GM21423 (cell line): ENCODE measurements around the gene ANKRD27.

Source experiments
- ATAC-seq: cut with Tn5 transposase; IDR thresholded peaks from one replicate; pipeline ENCODE4 v1.9.1; 2021; ENCODE audit warnings: mild to moderate bottlenecking, moderate library complexity; ENCODE audit not compliant: unreplicated experiment

Gene ANKRD27

GRCh38 chr19:32691291-32691951, 16.4 kb upstream of the ANKRD27 start, which contains the start of gene NUDT19:
NUDT19 (plus strand) TSS chr19:32691821; CDS start chr19:32691961, 140 bp downstream.
- peak; percentile 79 for ATAC-seq

- no peak for ATAC-seq
These were observed 13.3 kb upstream of the ANKRD27 start for GRCh38 chr19:32688311-32688710.

- ATAC-seq, result no peak
These were observed 12.7 kb upstream of the ANKRD27 start for GRCh38 chr19:32687681-32688080.

GRCh38 chr19:32686847-32687475, 12.0 kb upstream of the ANKRD27 start:
- ATAC-seq, result no peak

- no peak for ATAC-seq
These were observed 7.3 kb upstream of the ANKRD27 start for GRCh38 chr19:32682317-32682716.

GRCh38 chr19:32680986-32681385, 6.0 kb upstream of the ANKRD27 start:
- ATAC-seq, result no peak

DNA sequence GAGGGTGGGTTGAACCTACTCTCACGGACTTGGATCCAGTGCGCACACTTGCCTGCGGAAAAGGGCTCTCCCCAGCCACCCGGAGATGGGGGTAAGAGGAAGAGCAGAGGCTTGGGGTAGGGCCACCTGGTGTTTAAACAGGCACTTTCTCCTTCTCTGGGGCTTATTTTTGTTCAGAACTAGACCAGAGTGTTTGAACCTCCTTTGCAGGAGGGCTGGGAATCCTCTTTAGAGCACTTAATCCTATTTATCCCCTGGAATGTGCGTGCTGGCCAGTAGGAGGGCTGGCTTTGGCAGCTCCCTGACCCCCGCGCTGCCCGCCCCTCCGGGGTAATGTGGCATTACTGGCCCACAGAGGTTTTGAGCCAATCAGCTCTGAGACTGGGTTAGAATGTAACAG, 2.7 kb upstream of the ANKRD27 start:
- no peak for ATAC-seq

DNA sequence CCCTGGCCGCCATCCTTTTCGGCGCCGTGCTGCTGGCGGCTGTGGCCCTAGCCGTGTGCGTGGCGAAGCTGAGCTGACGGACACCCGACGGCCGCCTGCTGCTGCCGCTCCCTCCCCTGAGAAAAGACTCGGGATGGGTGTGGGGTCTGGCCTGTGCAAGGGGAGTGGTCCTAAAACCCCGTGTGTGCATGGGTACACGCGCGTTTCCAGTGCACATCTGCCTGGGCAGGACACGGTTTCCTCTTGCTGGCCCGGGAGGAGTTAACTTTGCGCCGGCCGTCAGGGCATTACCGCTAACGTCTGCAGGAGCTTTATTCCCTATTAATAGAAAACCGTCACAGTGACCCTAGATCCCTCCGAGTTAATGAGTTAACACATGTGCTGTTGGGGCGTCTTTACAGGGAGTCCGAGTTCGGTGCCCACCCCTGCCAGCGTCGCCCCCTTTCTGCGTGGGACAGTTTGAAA, 1.9 kb upstream of the ANKRD27 start:
- ATAC-seq, result no peak

GRCh38 chr19:32676186-32676894, 1.4 kb upstream of the ANKRD27 start:
- ATAC-seq, result no peak

GRCh38 chr19:32675720-32676185, 773 bp upstream of the ANKRD27 start, which contains the start of gene RGS9BP:
RGS9BP (plus strand) TSS chr19:32675848; CDS start chr19:32676264, 416 bp downstream.
- peak; percentile 29 for ATAC-seq

DNA sequence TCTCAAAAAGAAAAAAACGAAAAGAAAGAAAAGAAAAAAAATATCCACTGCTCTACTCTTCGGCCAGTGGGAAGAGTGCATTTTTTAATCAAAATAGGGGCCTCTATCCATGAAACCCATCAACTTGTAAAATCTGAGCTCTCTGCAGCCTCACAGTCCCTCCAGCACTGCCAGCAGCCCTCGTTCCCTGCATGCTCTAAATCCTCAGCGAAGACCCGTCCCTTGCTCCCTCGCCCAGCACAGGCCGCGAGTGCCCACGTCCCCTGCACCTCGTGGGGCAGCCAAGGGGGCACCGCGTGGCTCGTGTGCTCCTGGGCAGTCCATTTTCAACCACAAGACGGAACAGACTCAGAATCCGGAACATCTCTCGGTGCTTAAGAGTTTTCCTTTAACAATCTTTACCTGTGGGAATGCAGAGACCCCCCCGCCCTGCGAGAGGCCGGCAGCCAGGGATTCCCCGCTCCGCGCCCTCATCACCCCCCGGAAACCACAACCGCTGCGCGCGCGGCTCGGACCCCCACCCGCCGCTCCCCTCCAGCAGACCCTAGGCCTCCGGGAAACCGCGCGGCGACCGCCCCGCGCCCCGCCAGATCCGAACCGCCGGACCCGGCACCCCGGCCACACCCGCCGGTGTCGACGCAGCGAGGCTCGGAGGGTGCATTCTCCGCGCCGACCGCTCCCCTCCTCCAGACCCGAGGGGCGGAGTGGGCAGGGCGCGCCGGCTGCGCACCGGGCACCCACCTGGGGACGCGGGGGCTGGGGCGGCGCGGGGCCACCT, 638 bp downstream of the ANKRD27 start:
- no peak for ATAC-seq

- no peak for ATAC-seq
These were observed 1.4 kb downstream of the ANKRD27 start for GRCh38 chr19:32673573-32673972.

- no peak for ATAC-seq
These were observed 2.1 kb downstream of the ANKRD27 start for GRCh38 chr19:32672841-32673240.

GRCh38 chr19:32671883-32672593, 2.9 kb downstream of the ANKRD27 start:
- no peak for ATAC-seq

DNA sequence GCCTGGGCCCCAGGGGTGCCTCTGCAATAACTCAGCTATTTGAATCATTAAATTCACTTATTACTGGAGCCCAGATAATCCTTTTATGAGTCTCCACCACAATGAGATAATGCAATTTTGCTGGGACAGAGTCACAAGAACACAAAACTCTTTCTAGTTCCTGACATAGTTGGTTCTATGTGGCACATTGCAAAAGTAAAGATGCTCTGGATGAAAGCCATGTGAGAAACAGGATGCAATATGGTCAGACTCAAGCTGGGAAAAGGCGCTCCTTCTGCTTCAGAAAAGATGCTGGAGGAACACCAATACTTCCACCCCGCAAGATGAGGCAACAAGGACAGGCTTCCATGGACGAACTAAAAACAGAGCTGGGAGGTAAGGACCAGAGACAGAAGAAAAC, 5.7 kb downstream of the ANKRD27 start:
- no peak for ATAC-seq

DNA sequence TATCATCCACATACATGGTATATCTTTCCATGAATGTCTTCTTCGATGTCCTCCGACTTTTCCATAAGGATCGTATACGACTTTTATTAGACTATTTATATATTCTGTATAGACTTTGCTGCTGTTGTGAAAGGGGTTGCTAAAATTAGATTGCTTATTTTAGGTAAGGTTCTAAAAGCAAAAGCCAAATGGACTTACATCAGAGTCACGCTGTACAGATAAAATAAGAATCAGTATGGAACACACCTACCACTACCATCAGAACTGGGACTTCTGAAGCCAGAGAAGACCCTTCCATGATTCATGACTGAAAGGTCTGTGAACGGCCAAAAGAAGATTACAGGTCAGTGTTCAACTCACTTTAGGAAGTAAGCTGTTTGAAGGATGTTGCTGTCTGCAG, 8.9 kb downstream of the ANKRD27 start:
- ATAC-seq, result no peak

- no peak for ATAC-seq
These were observed 12.8 kb downstream of the ANKRD27 start for GRCh38 chr19:32662186-32662585.

GRCh38 chr19:32661318-32661717, 13.7 kb downstream of the ANKRD27 start:
- no peak for ATAC-seq

- ATAC-seq, result no peak
These were observed 16.5 kb downstream of the ANKRD27 start for GRCh38 chr19:32658527-32658926.

GRCh38 chr19:32658075-32658474, 16.9 kb downstream of the ANKRD27 start:
- ATAC-seq, result no peak
